CD4-positive, alpha-beta memory T cell (primary cell): ENCODE results near the gene TENM3. TPM values are rescaled to one million over a fixed set of nuclear protein-coding genes. Genes with fewer than 3 reads are reported as not detected.

ENCODE experiments used
- CTCF ChIA-PET: fragments of 350-600 bp; sonication (Branson Sonifier 250); formaldehyde crosslinking; loops from one replicate; lab custom pipeline; 2021; ENCODE audit warnings: inconsistent platforms; ENCODE audit not compliant: partially characterized antibody; lab: Charles Lee
- POLR2A ChIA-PET: fragments of 350-600 bp; sonication (Branson Sonifier 250); formaldehyde crosslinking; loops from one replicate; lab custom pipeline; 2021; ENCODE audit not compliant: partially characterized antibody; lab: Charles Lee
- DNase-seq, 5 donors: peaks; one replicate each; pipeline versions ENCODE4 v3.0.0 to v3.0.0-alpha.2; 2020 to 2022; ENCODE audit warnings: mixed read lengths in 1 of 5
- H3K27ac ChIP-seq: one replicate; pipeline ENCODE4 v1.7.0; 2013; ENCODE audit warnings: low read depth, low read length
- H3K27me3 ChIP-seq: 2 replicates; pipeline ENCODE4 v1.7.0; 2013; ENCODE audit warnings: mild to moderate bottlenecking, low read length, moderate library complexity; ENCODE audit not compliant: insufficient read depth
- H3K36me3 ChIP-seq: 2 replicates; pipeline ENCODE4 v1.7.0; 2013; ENCODE audit warnings: mild to moderate bottlenecking, low read length, moderate library complexity; ENCODE audit not compliant: insufficient read depth
- H3K4me1 ChIP-seq: 2 replicates; pipeline ENCODE4 v1.7.0; 2013; ENCODE audit warnings: mild to moderate bottlenecking, low read length, moderate library complexity; ENCODE audit not compliant: insufficient read depth
- H3K4me3 ChIP-seq, 2 donors: one replicate each; pipeline ENCODE4 v1.7.0; 2013; ENCODE audit warnings: low read length in 2 of 2, mild to moderate bottlenecking in 1 of 2
- H3K9me3 ChIP-seq, 2 donors: one replicate each; pipeline ENCODE4 v1.7.0; 2013; ENCODE audit warnings: low read length in 2 of 2, control low read depth in 1 of 2; ENCODE audit not compliant: control insufficient read depth in 1 of 2
- H3K27ac Mint-ChIP-seq, 7 donors: one replicate each; pipeline ENCODE4 v1.8.0; 2020 to 2021; ENCODE audit warnings: mixed read lengths in 7 of 7, mild to moderate bottlenecking in 6 of 7, inconsistent platforms in 3 of 7, moderate library complexity in 3 of 7
- H3K27me3 Mint-ChIP-seq, 2 donors: one replicate each; pipeline ENCODE4 v1.8.0; 2020 to 2021; ENCODE audit warnings: mixed read lengths in 2 of 2
- H3K36me3 Mint-ChIP-seq, 2 donors: one replicate each; pipeline ENCODE4 v1.8.0; 2020 to 2021; ENCODE audit warnings: mixed read lengths in 2 of 2, inconsistent platforms in 1 of 2, mild to moderate bottlenecking in 1 of 2
- H3K4me1 Mint-ChIP-seq, 4 donors: one replicate each; pipeline ENCODE4 v1.8.0; 2020 to 2021; ENCODE audit warnings: mixed read lengths in 4 of 4, mild to moderate bottlenecking in 1 of 4
- H3K4me3 Mint-ChIP-seq, 8 donors: one replicate each; pipeline ENCODE4 v1.8.0; 2020 to 2021; ENCODE audit warnings: mixed read lengths in 8 of 8, mild to moderate bottlenecking in 7 of 8, moderate library complexity in 6 of 8, inconsistent platforms in 3 of 8
- H3K9me3 Mint-ChIP-seq, 8 donors: one replicate each; pipeline ENCODE4 v1.8.0; 2020 to 2021; ENCODE audit warnings: mixed read lengths in 8 of 8, mild to moderate bottlenecking in 5 of 8, inconsistent platforms in 3 of 8, moderate library complexity in 1 of 8
- intact Hi-C: fragments of 100-400 bp; cut with micrococcal nuclease; formaldehyde crosslinking; loops from one replicate; pipeline ENCODE4 v1.15.1; 2023
- polyA plus RNA-seq, 2 donors: library from polyadenylated mRNA; unstranded; fragments of 300-500 nt; fragmentation: Illumina TruSeq; gene quantifications; one replicate each; pipeline ENCODE4 v1.2.3, GENCODE V29; 2021
- total RNA-seq, 2 experiments: library from RNA; stranded (reverse); gene quantifications; one replicate each; pipeline ENCODE4 v1.2.3, GENCODE V29; 2021

TENM3 gene
- total and polyA plus RNA-seq, 4 experiments from 2014 or later: not detected

DNA sequence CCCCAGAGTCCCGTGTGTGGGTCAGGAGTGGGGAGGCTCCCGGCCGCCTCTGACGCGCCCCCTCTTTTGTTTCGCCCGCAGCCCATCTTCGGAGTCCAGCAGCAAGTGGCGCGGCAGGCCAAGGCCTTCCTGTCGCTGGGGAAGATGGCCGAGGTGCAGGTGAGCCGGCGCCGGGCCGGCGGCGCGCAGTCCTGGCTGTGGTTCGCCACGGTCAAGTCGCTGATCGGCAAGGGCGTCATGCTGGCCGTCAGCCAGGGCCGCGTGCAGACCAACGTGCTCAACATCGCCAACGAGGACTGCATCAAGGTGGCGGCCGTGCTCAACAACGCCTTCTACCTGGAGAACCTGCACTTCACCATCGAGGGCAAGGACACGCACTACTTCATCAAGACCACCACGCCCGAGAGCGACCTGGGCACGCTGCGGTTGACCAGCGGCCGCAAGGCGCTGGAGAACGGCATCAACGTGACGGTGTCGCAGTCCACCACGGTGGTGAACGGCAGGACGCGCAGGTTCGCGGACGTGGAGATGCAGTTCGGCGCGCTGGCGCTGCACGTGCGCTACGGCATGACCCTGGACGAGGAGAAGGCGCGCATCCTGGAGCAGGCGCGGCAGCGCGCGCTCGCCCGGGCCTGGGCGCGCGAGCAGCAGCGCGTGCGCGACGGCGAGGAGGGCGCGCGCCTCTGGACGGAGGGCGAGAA is 556.5 kb downstream of the TENM3 start:
- Histone ChIP-seq H3K9me3 (no peaks in the 10 kb centered on the region), H3K4me3 (no peak overlapping the region), H3K27ac (no peak overlapping the region), H3K27me3 (no peaks in the 10 kb centered on the region), H3K4me1 (no peaks in the 10 kb centered on the region), H3K36me3 (no peaks in the 10 kb centered on the region)
- no peaks in the 10 kb centered on the region for H3K4me1 Mint-ChIP-seq
- no peaks in the 10 kb centered on the region for H3K9me3 Mint-ChIP-seq
- DNase-seq: no peak
- H3K27me3 Mint-ChIP-seq: peaks cover 2 to 6% of the 10 kb centered on the region in 2 donors
- H3K4me3 Mint-ChIP-seq: no peak overlapping the region
- no peak overlapping the region for H3K27ac Mint-ChIP-seq
- H3K36me3 Mint-ChIP-seq: no peaks in the 10 kb centered on the region
- ChIA-PET CTCF (no interaction called here), POLR2A (no interaction called here)
- intact Hi-C loops: no loop called here

DNA sequence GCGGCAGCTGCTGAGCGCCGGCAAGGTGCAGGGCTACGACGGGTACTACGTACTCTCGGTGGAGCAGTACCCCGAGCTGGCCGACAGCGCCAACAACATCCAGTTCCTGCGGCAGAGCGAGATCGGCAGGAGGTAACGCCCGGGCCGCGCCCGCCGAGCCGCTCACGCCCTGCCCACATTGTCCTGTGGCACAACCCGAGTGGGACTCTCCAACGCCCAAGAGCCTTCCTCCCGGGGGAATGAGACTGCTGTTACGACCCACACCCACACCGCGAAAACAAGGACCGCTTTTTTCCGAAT is 557.0 kb downstream of the TENM3 start:
- no peaks in the 10 kb centered on the region for H3K36me3 ChIP-seq
- Mint-ChIP-seq H3K4me1 (no peaks in the 10 kb centered on the region), H3K9me3 (no peaks in the 10 kb centered on the region), H3K27ac (no peak overlapping the region), H3K4me3 (no peak overlapping the region), H3K27me3 (peaks cover 0 to 4% of the 10 kb centered on the region in 2 donors), H3K36me3 (no peaks in the 10 kb centered on the region)
- ChIA-PET POLR2A (no interaction called here), CTCF (no interaction called here)
- H3K27ac ChIP-seq: no peak overlapping the region
- H3K9me3 ChIP-seq: no peaks in the 10 kb centered on the region
- DNase-seq: no peak
- intact Hi-C loops: no loop called here
- H3K4me1 ChIP-seq: no peaks in the 10 kb centered on the region
- no peak overlapping the region for H3K4me3 ChIP-seq
- H3K27me3 ChIP-seq: no peaks in the 10 kb centered on the region

- H3K36me3 ChIP-seq: no peaks in the 10 kb centered on the region
- H3K9me3 ChIP-seq: no peaks in the 10 kb centered on the region
- Mint-ChIP-seq H3K4me3 (no peak overlapping the region), H3K27me3 (peaks cover 0 to 1% of the 10 kb centered on the region in 2 donors), H3K36me3 (no peaks in the 10 kb centered on the region), H3K27ac (no peak overlapping the region), H3K9me3 (no peaks in the 10 kb centered on the region), H3K4me1 (peaks cover 0 to 6% (median 2%) of the 10 kb centered on the region in 4 donors)
- H3K4me1 ChIP-seq: peaks cover 1% of the 10 kb centered on the region
- ChIA-PET POLR2A (no interaction called here), CTCF (no interaction called here)
- DNase-seq: no peak
- no peak overlapping the region for H3K27ac ChIP-seq
- intact Hi-C loops: no loop called here
- H3K27me3 ChIP-seq: no peaks in the 10 kb centered on the region
- H3K4me3 ChIP-seq: no peak overlapping the region
Observed at GRCh38 chr4:182801636-182802035, 558.4 kb downstream of the TENM3 start.

GRCh38 chr4:182802621-182803020 is 559.4 kb downstream of the TENM3 start:
- Histone ChIP-seq H3K4me3 (no peak overlapping the region), H3K4me1 (peaks cover 3% of the 10 kb centered on the region), H3K27ac (no peak overlapping the region), H3K9me3 (no peaks in the 10 kb centered on the region), H3K27me3 (no peaks in the 10 kb centered on the region), H3K36me3 (no peaks in the 10 kb centered on the region)
- Mint-ChIP-seq H3K4me1 (peaks cover 0 to 9% (median 6%) of the 10 kb centered on the region in 4 donors), H3K9me3 (no peaks in the 10 kb centered on the region), H3K27me3 (peaks cover 0 to 1% of the 10 kb centered on the region in 2 donors), H3K27ac (peak overlapping the region in 1 of 7 donors; percentile 37), H3K36me3 (no peaks in the 10 kb centered on the region), H3K4me3 (no peak overlapping the region)
- intact Hi-C loops: no loop called here
- no peak for DNase-seq
- ChIA-PET CTCF (no interaction called here), POLR2A (no interaction called here)

GRCh38 chr4:182803235-182803634 is 560.0 kb downstream of the TENM3 start:
- Histone ChIP-seq H3K27ac (no peak overlapping the region), H3K4me3 (no peak overlapping the region), H3K27me3 (no peaks in the 10 kb centered on the region), H3K4me1 (peaks cover 4% of the 10 kb centered on the region), H3K9me3 (no peaks in the 10 kb centered on the region), H3K36me3 (no peaks in the 10 kb centered on the region)
- POLR2A ChIA-PET: no interaction called here
- H3K27me3 Mint-ChIP-seq: peaks cover 0 to 1% of the 10 kb centered on the region in 2 donors
- H3K36me3 Mint-ChIP-seq: no peaks in the 10 kb centered on the region
- CTCF ChIA-PET: no interaction called here
- peaks cover 0 to 9% (median 6%) of the 10 kb centered on the region in 4 donors for H3K4me1 Mint-ChIP-seq
- H3K9me3 Mint-ChIP-seq: peaks cover 0 to 2% (median 0%) of the 10 kb centered on the region in 8 donors
- no peak for DNase-seq
- no peak overlapping the region for H3K4me3 Mint-ChIP-seq
- intact Hi-C loops: no loop called here
- no peak overlapping the region for H3K27ac Mint-ChIP-seq

GRCh38 chr4:182804131-182804530 is 560.9 kb downstream of the TENM3 start:
- Histone ChIP-seq H3K27ac (no peak overlapping the region), H3K4me3 (no peak overlapping the region), H3K36me3 (no peaks in the 10 kb centered on the region), H3K27me3 (no peaks in the 10 kb centered on the region), H3K9me3 (no peaks in the 10 kb centered on the region), H3K4me1 (peaks cover 13% of the 10 kb centered on the region)
- Mint-ChIP-seq H3K4me1 (peaks cover 6 to 16% (median 9%) of the 10 kb centered on the region in 4 donors), H3K9me3 (peaks cover 0 to 9% (median 0%) of the 10 kb centered on the region in 8 donors), H3K4me3 (no peak overlapping the region), H3K27me3 (peaks cover 0 to 1% of the 10 kb centered on the region in 2 donors), H3K36me3 (peaks cover 0 to 2% of the 10 kb centered on the region in 2 donors), H3K27ac (no peak overlapping the region)
- intact Hi-C loops: no loop called here
- ChIA-PET CTCF (interaction anchor here (0.6 kb wide), 1 partner anchor 676 kb away, joined by 3 read pairs; no protein-coding TSS in a partner anchor), POLR2A (no interaction called here)
- no peak for DNase-seq

DNA sequence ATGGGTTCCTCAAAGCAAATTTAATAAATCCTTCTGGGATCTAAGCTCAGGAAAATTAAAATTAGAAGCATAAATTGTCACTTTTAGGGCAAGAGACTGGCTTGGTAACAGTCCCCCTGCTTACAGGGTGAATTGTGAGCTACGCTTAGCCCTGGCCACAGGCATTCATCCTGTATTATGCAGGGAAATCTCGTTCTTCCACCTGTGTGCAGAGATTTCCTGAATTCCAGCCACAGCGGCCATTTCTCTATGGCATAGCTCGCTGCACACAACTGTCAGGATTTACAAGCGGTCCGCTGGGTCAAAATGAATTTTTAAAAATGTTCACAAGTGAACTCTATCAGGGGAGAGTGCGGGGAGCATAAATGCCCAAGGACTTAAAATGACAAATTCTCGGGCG is 562.1 kb downstream of the TENM3 start:
- Histone ChIP-seq H3K9me3 (no peaks in the 10 kb centered on the region), H3K4me1 (peaks cover 25% of the 10 kb centered on the region), H3K27me3 (no peaks in the 10 kb centered on the region), H3K36me3 (no peaks in the 10 kb centered on the region), H3K27ac (no peak overlapping the region), H3K4me3 (no peak overlapping the region)
- peaks cover 0 to 1% of the 10 kb centered on the region in 2 donors for H3K27me3 Mint-ChIP-seq
- peaks cover 0 to 2% of the 10 kb centered on the region in 2 donors for H3K36me3 Mint-ChIP-seq
- intact Hi-C loops: no loop called here
- DNase-seq: no peak
- peak overlapping the region in 1 of 7 donors; percentile 26 for H3K27ac Mint-ChIP-seq
- peaks cover 0 to 10% (median 0%) of the 10 kb centered on the region in 8 donors for H3K9me3 Mint-ChIP-seq
- H3K4me1 Mint-ChIP-seq: peaks cover 6 to 19% (median 9%) of the 10 kb centered on the region in 4 donors
- ChIA-PET POLR2A (interaction anchor here (0.6 kb wide), 1 partner anchor 1605 kb away, joined by 3 read pairs; no protein-coding TSS in a partner anchor), CTCF (interaction anchor here (0.6 to 1.8 kb wide), 6 partner anchors 9 to 304 kb away, joined by 3 to 5 read pairs (median 4); no protein-coding TSS in a partner anchor)
- peak overlapping the region in 1 of 8 donors; percentile 10 for H3K4me3 Mint-ChIP-seq
